Measurements from ENCODE around the gene TRIM63. TPM values are rescaled to one million over a fixed set of nuclear protein-coding genes. Genes with fewer than 3 reads are reported as not detected.

Gene TRIM63
- total RNA-seq, 2 donors from 2014 or later = not detected

DNA sequence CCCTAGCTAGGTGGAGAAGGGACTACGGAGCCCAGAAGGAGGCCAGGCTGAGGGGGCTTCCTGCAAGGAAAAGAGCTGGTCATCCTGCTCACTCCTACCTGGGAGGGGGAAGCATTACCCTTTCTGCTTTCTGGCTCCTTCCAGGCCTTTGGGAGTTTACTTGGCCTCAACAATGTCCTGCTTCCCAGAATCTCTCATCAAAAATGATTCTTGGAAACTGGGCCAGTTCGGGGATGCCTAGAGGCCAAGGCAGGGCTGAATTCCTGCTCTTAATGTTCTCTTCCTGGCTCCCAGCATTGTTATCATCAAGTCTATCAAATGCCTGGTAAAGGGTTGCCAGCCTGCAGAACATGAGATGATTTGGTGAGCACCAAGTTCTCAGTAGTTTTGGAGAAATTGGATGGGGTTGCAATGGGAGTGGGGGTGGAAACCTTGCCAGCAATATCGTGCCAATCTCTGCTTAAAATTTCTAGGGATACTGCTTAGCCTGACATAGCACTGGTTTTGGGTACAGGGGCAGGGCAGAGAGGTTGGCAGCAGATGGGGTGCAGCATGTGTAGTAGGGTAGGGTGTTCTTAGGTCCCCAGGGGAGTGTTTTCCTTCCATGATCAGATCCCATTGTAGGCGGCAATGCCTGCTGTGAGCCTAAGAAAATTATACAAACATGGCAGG, 61.9 kb downstream of the TRIM63 start:
- WGBS, 2 donors = 69 to 88% methylated on average over 4 of the region's 4 CpGs
- Histone ChIP-seq H3K9me3 (no peaks in the 10 kb centered on the region), H3K36me3 (replicated peaks in 1 of 2; ENCODE audit: insufficient read depth in 1 of 2, low read depth in 2 of 2) (no peaks in the 10 kb centered on the region), H3K27me3 (no peaks in the 10 kb centered on the region), H3K27ac (no peak overlapping the region), H3K4me1 (peaks cover 6% of the 10 kb centered on the region), H3K4me3 (no peak overlapping the region)
- peak; percentile 12 for ATAC-seq
- intact Hi-C loops (cut with DNase I) = loop anchor here (10.0 kb wide), 1 partner anchor 171 kb away; no protein-coding TSS in a partner anchor
- no peak for DNase-seq
- TF ChIP-seq POLR2A (IDR thresholded peaks at IDR 0.05) = no peak
- TF ChIP-seq, protein P1, sequence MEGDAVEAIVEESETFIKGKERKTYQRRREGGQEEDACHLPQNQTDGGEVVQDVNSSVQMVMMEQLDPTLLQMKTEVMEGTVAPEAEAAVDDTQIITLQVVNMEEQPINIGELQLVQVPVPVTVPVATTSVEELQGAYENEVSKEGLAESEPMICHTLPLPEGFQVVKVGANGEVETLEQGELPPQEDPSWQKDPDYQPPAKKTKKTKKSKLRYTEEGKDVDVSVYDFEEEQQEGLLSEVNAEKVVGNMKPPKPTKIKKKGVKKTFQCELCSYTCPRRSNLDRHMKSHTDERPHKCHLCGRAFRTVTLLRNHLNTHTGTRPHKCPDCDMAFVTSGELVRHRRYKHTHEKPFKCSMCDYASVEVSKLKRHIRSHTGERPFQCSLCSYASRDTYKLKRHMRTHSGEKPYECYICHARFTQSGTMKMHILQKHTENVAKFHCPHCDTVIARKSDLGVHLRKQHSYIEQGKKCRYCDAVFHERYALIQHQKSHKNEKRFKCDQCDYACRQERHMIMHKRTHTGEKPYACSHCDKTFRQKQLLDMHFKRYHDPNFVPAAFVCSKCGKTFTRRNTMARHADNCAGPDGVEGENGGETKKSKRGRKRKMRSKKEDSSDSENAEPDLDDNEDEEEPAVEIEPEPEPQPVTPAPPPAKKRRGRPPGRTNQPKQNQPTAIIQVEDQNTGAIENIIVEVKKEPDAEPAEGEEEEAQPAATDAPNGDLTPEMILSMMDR (IDR thresholded peaks at IDR 0.05) = no peak

- no peak overlapping the region for H3K27ac ChIP-seq
- peaks cover 6% of the 10 kb centered on the region for H3K4me1 ChIP-seq
- no peaks in the 10 kb centered on the region for H3K27me3 ChIP-seq
- ATAC-seq (no peak), DNase-seq (no peak)
- H3K36me3 ChIP-seq (replicated peaks in 1 of 2; ENCODE audit: insufficient read depth in 1 of 2, low read depth in 2 of 2) = no peaks in the 10 kb centered on the region
- TF ChIP-seq, protein P1 (IDR thresholded peaks at IDR 0.05) = no peak
- TF ChIP-seq POLR2A (IDR thresholded peaks at IDR 0.05) = no peak
- H3K9me3 ChIP-seq = no peaks in the 10 kb centered on the region
- intact Hi-C loops (cut with DNase I) = loop anchor here (5.0 to 10.0 kb wide), 2 partner anchors 106 to 169 kb away; no protein-coding TSS in a partner anchor
- 74 to 89% methylated on average over 2 of the region's 2 CpGs for WGBS, 2 donors
- H3K4me3 ChIP-seq = no peak overlapping the region
These were observed 63.7 kb downstream of the TRIM63 start for GRCh38 chr1:26003756-26004155.

DNA sequence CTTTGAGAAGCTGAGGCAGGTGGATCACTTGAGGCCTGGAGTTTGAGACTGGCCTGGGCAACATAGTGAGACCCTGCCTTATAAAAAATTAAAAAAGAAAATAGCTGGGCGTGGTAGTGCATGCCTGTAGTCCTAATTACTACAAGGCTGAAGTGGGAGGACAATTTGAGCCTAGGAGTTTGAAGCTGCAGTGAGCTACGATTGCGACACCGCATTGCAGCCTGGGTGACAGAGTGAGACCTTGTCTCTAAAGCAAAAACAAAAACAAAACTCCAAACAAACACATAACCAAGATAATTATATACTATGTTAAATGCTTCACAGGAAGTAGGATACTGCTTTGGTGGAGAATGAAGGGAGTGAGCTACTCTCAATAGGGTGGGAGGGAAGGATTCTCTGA, 64.2 kb downstream of the TRIM63 start:
- no peak for TF ChIP-seq POLR2A (IDR thresholded peaks at IDR 0.05)
- TF ChIP-seq, protein P1 (IDR thresholded peaks at IDR 0.05) = no peak
- Histone ChIP-seq H3K4me3 (no peak overlapping the region), H3K4me1 (peaks cover 11% of the 10 kb centered on the region), H3K9me3 (no peaks in the 10 kb centered on the region), H3K27ac (no peak overlapping the region), H3K36me3 (replicated peaks in 1 of 2; ENCODE audit: insufficient read depth in 1 of 2, low read depth in 2 of 2) (no peaks in the 10 kb centered on the region), H3K27me3 (no peaks in the 10 kb centered on the region)
- 86 to 88% methylated on average over 4 of the region's 4 CpGs for WGBS, 2 donors
- no peak for DNase-seq
- ATAC-seq = no peak
- intact Hi-C loops (cut with DNase I) = loop anchor here (5.0 to 10.0 kb wide), 2 partner anchors 106 to 168 kb away; no protein-coding TSS in a partner anchor

Small RNA genes lying within 50 kb of the gene (small RNA-seq; reads per million reads assigned to genes)
- not detected for gene RF00283
- not detected for gene RF00492

Other genes with a start within 250 kb of the TRIM63 start
- gene MTFR1L, start 247.7 kb downstream of the TRIM63 start, total RNA-seq = 10 to 100 TPM; 39.7 to 56.4 TPM
- not detected for gene AUNIP, start 208.2 kb downstream of the TRIM63 start, total RNA-seq
- 1 to 10 TPM; 3.0 to 4.4 TPM for gene PAQR7, start 191.9 kb downstream of the TRIM63 start, total RNA-seq
- 10 to 100 TPM in 1 of 2 donors, 1 to 10 TPM in 1; 6.3 to 11.4 TPM for gene STMN1, start 161.2 kb downstream of the TRIM63 start, total RNA-seq
- 10 to 100 TPM; 14.8 to 46.4 TPM for gene PAFAH2, start 69.6 kb downstream of the TRIM63 start, total RNA-seq
- not detected for gene EXTL1, start 45.9 kb downstream of the TRIM63 start, total RNA-seq
- 10 to 100 TPM; 44.5 to 64.6 TPM for gene SLC30A2, start 21.5 kb downstream of the TRIM63 start, total RNA-seq
- gene PDIK1L, start 44.2 kb upstream of the TRIM63 start, total RNA-seq = 1 to 10 TPM; 5.6 to 7.8 TPM
- gene FAM110D, start 91.4 kb upstream of the TRIM63 start, total RNA-seq = 1 to 10 TPM; 3.1 to 4.6 TPM
- not detected for gene C1orf232, start 101.3 kb upstream of the TRIM63 start, total RNA-seq
- gene ZNF593, start 102.3 kb upstream of the TRIM63 start, total RNA-seq = 10 to 100 TPM; 25.2 to 33.0 TPM
- gene ZNF593OS, start 104.2 kb upstream of the TRIM63 start, total RNA-seq = not detected
- 10 to 100 TPM; 30.0 to 47.7 TPM for gene CNKSR1, start 109.9 kb upstream of the TRIM63 start, total RNA-seq
- gene CATSPER4, start 123.0 kb upstream of the TRIM63 start, total RNA-seq = not detected
- 1 to 10 TPM; 6.2 to 6.9 TPM for gene CEP85, start 166.6 kb upstream of the TRIM63 start, total RNA-seq
- gene SH3BGRL3, start 212.5 kb upstream of the TRIM63 start, total RNA-seq = 10 to 100 TPM; 38.2 to 43.1 TPM
- gene UBXN11, start 239.0 kb upstream of the TRIM63 start, total RNA-seq = 10 to 100 TPM; 12.2 to 14.8 TPM

Measured in body of pancreas (tissue), 4 donors.